ENCODE results near the gene HBD. TPM values are rescaled to one million over a fixed set of nuclear protein-coding genes. Genes with fewer than 3 reads are reported as not detected.

Gene HBD
- total and polyA plus RNA-seq, 9 of the 15 experiments (the other 6 are each of a cell fraction or from before 2014, with no cell fraction given), result 11.8 to 169 (median 36.0) TPM

- TF ChIP-seq ZNF318 (IDR thresholded peaks at IDR 0.05; ENCODE audit: borderline replicate concordance in 1 of 2, low read depth in 1 of 2), result peak in 1 of 2 experiments; percentile 99; a peak in 2 of 4 replicates
- TF ChIP-seq MAFK (IDR thresholded peaks at IDR 0.05; ENCODE audit: low read length), result peak; percentile 99
- TF ChIP-seq SETDB1 (IDR thresholded peaks at IDR 0.05; ENCODE audit: low read length), result peak; percentile 84
- peak; percentile 82; the same call in 1 of the 2 replicates for TF ChIP-seq ZBTB7A (IDR thresholded peaks at IDR 0.05; ENCODE audit: borderline replicate concordance, control insufficient read depth, low read depth, low read length)
- peak; percentile 76; the same call in 1 of the 2 replicates for TF ChIP-seq CUX1 (CRISPR knock-in tag; IDR thresholded peaks at IDR 0.05)
- TF ChIP-seq E2F3 (CRISPR knock-in tag; IDR thresholded peaks at IDR 0.05), result peak; percentile 29; the same call in 1 of the 2 replicates
- peak; percentile 97 for TF ChIP-seq SMAD4 (CRISPR knock-in tag; conservative IDR thresholded peaks at IDR 0.05)
- no peak for TF ChIP-seq ZNF551 (CRISPR knock-in tag; IDR thresholded peaks at IDR 0.05)
- TF ChIP-seq ZNF395 (CRISPR knock-in tag; IDR thresholded peaks at IDR 0.05), result peak; percentile 98
- TF ChIP-seq SMARCE1 (IDR thresholded peaks at IDR 0.05), result peak; percentile 99
- TF ChIP-seq DPF2 (IDR thresholded peaks at IDR 0.05), result peak; percentile 100
- peak; percentile 80; the same call in 1 of the 2 replicates for TF ChIP-seq TCFL5 (CRISPR knock-in tag; conservative IDR thresholded peaks at IDR 0.05)
- peak; percentile 93 for TF ChIP-seq HMGN3 (IDR thresholded peaks at IDR 0.05; ENCODE audit: borderline replicate concordance, extremely low read depth, insufficient read length, low read depth, low read length)
These were observed 46.4 kb upstream of the HBD start (continued) for GRCh38 chr11:5280582-5281102.

Data from K562 (cell line).